ENCODE results near the gene TAOK1. TPM values are rescaled to one million over a fixed set of nuclear protein-coding genes. Genes with fewer than 3 reads are reported as not detected.

TAOK1 gene
- total RNA-seq, 4 donors from 2014 or later: 57.9 to 72.2 (median 65.1) TPM

DNA sequence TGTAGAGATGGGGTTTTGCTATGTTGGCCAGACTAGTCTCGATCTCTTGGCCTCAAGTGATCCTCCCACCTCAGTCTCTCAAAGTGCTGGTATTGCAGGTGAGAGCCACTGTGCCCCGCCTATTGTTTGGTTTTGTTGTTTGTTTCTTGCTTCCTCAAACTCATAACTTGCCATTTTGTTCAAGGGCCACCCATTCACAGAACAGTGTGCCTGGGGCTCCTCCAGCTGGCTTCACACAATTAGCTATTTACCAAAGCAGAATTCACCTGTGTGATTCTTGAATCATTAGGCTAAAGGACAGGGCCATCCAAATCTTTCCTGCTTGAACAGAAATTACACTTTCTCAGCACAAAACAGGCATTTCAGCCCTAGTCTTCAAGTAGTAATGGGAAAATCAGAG is 169.5 kb downstream of the TAOK1 start:
- WGBS, 2 donors (ENCODE audit: low coverage in 1 of 2): 94% methylated on average over 2 of the region's 2 CpGs; no CpG with 5 or more reads in 1 of the 2 donors
- Histone ChIP-seq H3K4me1 (peaks cover 0 to 25% (median 5%) of the 10 kb centered on the region in 3 donors), H3K27me3 (no peaks in the 10 kb centered on the region), H3K27ac (no peak overlapping the region), H3K4me3 (no peak overlapping the region), H3K36me3 (peaks cover 0 to 15% of the 10 kb centered on the region in 2 donors), H3K9me3 (no peaks in the 10 kb centered on the region)
- TF ChIP-seq POLR2A (IDR thresholded peaks at IDR 0.05) (no peak), EP300 (IDR thresholded peaks at IDR 0.05) (no peak), POLR2AphosphoS5 (IDR thresholded peaks at IDR 0.05) (no peak)
- TF ChIP-seq, protein P1, sequence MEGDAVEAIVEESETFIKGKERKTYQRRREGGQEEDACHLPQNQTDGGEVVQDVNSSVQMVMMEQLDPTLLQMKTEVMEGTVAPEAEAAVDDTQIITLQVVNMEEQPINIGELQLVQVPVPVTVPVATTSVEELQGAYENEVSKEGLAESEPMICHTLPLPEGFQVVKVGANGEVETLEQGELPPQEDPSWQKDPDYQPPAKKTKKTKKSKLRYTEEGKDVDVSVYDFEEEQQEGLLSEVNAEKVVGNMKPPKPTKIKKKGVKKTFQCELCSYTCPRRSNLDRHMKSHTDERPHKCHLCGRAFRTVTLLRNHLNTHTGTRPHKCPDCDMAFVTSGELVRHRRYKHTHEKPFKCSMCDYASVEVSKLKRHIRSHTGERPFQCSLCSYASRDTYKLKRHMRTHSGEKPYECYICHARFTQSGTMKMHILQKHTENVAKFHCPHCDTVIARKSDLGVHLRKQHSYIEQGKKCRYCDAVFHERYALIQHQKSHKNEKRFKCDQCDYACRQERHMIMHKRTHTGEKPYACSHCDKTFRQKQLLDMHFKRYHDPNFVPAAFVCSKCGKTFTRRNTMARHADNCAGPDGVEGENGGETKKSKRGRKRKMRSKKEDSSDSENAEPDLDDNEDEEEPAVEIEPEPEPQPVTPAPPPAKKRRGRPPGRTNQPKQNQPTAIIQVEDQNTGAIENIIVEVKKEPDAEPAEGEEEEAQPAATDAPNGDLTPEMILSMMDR (IDR thresholded peaks at IDR 0.05): no peak
- no peak for ATAC-seq

DNA sequence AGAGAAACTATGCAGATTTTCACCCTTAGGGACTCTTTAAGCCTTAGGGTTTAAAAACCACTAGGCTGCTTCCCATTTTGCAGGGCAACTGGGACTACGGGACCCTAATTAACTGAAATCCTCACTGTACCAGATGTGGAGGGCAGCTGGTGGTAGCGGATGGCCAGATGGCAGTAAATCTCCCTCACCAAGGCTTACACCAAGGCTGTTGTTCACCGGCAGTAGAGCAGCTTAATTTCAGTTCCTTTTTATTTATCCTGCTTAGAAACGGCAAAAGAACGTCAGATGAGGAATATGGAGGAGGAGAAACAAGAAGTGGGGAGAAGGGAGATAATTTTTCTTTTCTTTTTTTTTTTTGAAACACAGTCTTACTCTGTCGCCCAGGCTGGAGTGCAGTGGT is 170.2 kb downstream of the TAOK1 start:
- Histone ChIP-seq H3K27ac (no peak overlapping the region), H3K27me3 (no peaks in the 10 kb centered on the region), H3K9me3 (no peaks in the 10 kb centered on the region), H3K4me1 (peaks cover 0 to 32% (median 5%) of the 10 kb centered on the region in 3 donors), H3K36me3 (peaks cover 0 to 15% of the 10 kb centered on the region in 2 donors), H3K4me3 (no peak overlapping the region)
- no peak for ATAC-seq
- no peak for TF ChIP-seq EP300 (IDR thresholded peaks at IDR 0.05)
- TF ChIP-seq POLR2A (IDR thresholded peaks at IDR 0.05): no peak
- TF ChIP-seq, protein P1 (IDR thresholded peaks at IDR 0.05): no peak
- no peak for TF ChIP-seq POLR2AphosphoS5 (IDR thresholded peaks at IDR 0.05)
- 75 to 84% methylated on average over 2 to 5 of the region's 6 CpGs for WGBS, 2 donors (ENCODE audit: low coverage in 1 of 2)

DNA sequence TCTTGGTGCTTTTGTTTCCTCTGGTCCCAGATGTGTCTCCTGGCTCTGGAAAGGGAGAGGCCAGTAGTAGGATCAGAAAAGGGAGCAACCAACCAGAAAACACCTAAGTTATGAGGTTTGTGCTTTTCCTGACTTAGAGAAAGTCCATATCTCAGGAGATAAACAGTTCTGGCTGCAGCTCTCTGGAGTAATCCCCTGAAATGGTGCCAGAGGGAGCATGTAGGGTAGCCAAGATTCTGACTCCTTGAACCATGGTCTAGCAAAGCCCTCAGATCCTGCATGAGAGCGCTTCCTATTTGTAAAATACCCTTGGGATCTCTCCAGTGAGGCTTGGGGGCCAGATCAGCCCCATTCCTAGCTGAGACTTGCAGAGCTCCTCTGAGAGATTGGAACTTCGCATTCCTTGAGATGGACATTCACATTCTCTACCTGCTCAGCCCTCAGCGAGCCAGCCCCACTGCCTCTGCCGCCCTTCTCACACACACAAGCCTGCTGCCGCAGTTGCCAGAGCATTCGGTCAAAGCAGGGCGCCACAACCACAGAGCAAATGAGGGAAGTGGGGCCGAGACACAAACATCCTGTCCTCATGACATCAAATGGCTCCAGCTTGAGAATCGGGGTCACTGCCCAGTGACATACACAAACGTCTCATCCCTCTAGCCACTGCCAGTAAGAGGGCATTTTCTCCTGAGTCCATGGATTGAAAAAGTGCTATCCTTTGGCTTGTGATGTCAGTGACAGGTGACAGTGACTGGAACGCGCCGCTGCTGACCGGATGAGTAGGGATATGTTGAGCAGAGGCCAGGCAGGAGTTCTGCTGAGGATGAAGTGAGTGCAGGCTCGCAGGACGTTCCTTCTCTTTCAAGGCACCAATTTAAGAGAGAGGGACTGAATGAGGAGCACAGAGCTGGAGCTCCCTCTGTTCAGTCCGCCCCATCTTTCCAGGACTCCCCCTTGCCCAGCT is 171.7 kb downstream of the TAOK1 start:
- no peak for ATAC-seq
- Histone ChIP-seq H3K27ac (peak overlapping the region in 1 of 4 donors; percentile 9), H3K4me1 (peaks cover 0 to 47% (median 5%) of the 10 kb centered on the region in 3 donors), H3K27me3 (no peaks in the 10 kb centered on the region), H3K9me3 (no peaks in the 10 kb centered on the region), H3K4me3 (no peak overlapping the region), H3K36me3 (peaks cover 0 to 15% of the 10 kb centered on the region in 2 donors)
- TF ChIP-seq EP300 (IDR thresholded peaks at IDR 0.05) (no peak), POLR2A (IDR thresholded peaks at IDR 0.05) (no peak), POLR2AphosphoS5 (IDR thresholded peaks at IDR 0.05) (no peak)
- TF ChIP-seq, protein P1 (IDR thresholded peaks at IDR 0.05): no peak
- WGBS, 2 donors (ENCODE audit: low coverage in 1 of 2): 87 to 100% methylated on average over 1 to 14 of the region's 17 CpGs

DNA sequence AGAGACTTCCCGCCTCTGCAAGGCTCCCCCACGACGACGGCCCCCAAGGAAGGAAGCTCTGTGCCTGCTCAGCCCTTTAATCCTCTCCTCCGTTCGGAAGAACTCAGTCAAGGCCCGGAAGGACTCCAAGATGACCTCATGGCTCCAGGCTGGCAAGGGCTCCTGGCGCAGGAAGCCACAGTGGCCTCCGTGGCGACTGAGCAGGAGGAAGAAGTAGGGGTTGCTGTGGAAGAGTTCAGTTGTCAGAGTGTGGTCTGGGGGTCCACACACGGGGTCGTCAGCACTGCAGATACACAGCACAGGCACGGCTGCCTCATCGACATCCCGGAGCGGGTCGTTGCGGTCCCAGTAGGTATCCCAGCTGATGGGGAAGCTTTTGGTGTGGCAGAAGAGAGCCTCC is 172.5 kb downstream of the TAOK1 start:
- H3K4me3 ChIP-seq: no peak overlapping the region
- no peak overlapping the region for H3K27ac ChIP-seq
- H3K36me3 ChIP-seq: peaks cover 0 to 15% of the 10 kb centered on the region in 2 donors
- ATAC-seq: no peak
- H3K4me1 ChIP-seq: peaks cover 0 to 54% (median 5%) of the 10 kb centered on the region in 3 donors
- no peaks in the 10 kb centered on the region for H3K27me3 ChIP-seq
- no CpG with 5 or more reads among the region's 18 CpGs for WGBS, 2 donors (ENCODE audit: low coverage in 1 of 2)
- no peaks in the 10 kb centered on the region for H3K9me3 ChIP-seq
- TF ChIP-seq, protein P1 (IDR thresholded peaks at IDR 0.05): no peak
- no peak for TF ChIP-seq POLR2AphosphoS5 (IDR thresholded peaks at IDR 0.05)
- no peak for TF ChIP-seq POLR2A (IDR thresholded peaks at IDR 0.05)
- TF ChIP-seq EP300 (IDR thresholded peaks at IDR 0.05): no peak
